Type B pancreatic cell (in vitro differentiated cells): ENCODE data around the gene PPP3CA. TPM values are rescaled to one million over a fixed set of nuclear protein-coding genes. Genes with fewer than 3 reads are reported as not detected.

ENCODE experiments used
- DNase-seq: peaks from one replicate; pipeline ENCODE4 v3.0.0; 2021; ENCODE audit warnings: mixed read lengths; ENCODE audit not compliant: unreplicated experiment; ENCODE audit errors: extremely low spot score
- H3K27ac Mint-ChIP-seq: 2 replicates; pipeline ENCODE4 v1.8.0; 2021; ENCODE audit warnings: mild to moderate bottlenecking, mixed read lengths
- H3K27me3 Mint-ChIP-seq: 2 replicates; pipeline ENCODE4 v1.8.0; 2021; ENCODE audit warnings: mixed read lengths
- H3K36me3 Mint-ChIP-seq: 2 replicates; pipeline ENCODE4 v1.8.0; 2021; ENCODE audit warnings: mixed read lengths
- H3K4me1 Mint-ChIP-seq: one replicate; pipeline ENCODE4 v1.8.0; 2021; ENCODE audit warnings: mixed read lengths; ENCODE audit not compliant: unreplicated experiment
- H3K4me3 Mint-ChIP-seq: 2 replicates; pipeline ENCODE4 v1.8.0; 2021; ENCODE audit warnings: mild to moderate bottlenecking, mixed read lengths
- H3K9me3 Mint-ChIP-seq: 2 replicates; pipeline ENCODE4 v1.8.0; 2021; ENCODE audit warnings: mixed read lengths
- total RNA-seq: library from RNA; stranded (reverse); gene quantifications from 2 replicates; pipeline ENCODE4 v1.2.1, GENCODE V29; 2021; ENCODE audit warnings: low replicate concordance
- TF ChIP-seq, protein P1 (sequence below): fragments of 200-600 bp; sonication (generic); conservative IDR thresholded peaks from 2 replicates; pipeline ENCODE4 v1.5.0; 2021; ENCODE audit warnings: antibody characterized with exemption, mild to moderate bottlenecking

The PPP3CA gene
- total RNA-seq, 1 donor from 2014 or later: 35.4 TPM

DNA sequence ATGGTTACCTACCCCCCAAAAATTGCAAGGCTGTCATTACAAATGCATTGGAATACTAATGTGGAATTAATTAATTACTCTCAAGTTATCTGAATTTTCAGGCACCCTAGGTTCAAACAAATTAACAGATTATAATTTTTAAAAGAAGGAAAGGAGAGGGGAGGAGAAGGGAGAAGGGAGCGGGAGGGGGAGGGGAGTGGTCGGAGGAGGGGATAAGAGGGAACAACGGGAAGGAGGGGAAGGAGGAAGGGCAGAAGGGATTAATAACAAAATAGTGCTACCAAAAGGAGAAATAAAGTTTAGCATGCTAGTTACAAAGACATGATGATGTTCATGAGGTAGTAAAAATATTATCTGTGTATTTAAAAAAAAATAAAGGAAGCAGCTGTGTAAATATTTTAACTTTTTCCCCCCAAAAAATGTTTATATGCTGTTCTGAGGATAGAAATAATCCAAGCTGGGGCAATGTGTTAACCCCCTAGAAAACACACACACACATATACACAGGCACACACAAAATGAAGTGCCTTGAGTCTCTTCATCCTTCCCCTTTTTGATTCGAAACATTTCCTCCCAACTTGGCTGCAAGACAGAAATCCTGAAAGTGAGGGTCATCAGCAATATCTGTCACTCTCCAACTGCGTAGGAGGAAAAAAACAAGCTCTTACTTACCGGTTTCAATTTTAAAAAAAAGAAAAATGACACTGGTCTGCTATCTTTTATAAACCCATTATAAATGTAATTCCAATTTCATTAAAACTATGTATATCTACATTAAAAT, 58.8 kb downstream of the PPP3CA start:
- no peak overlapping the region for H3K4me3 Mint-ChIP-seq
- no peak overlapping the region for H3K27ac Mint-ChIP-seq
- TF ChIP-seq, protein P1, sequence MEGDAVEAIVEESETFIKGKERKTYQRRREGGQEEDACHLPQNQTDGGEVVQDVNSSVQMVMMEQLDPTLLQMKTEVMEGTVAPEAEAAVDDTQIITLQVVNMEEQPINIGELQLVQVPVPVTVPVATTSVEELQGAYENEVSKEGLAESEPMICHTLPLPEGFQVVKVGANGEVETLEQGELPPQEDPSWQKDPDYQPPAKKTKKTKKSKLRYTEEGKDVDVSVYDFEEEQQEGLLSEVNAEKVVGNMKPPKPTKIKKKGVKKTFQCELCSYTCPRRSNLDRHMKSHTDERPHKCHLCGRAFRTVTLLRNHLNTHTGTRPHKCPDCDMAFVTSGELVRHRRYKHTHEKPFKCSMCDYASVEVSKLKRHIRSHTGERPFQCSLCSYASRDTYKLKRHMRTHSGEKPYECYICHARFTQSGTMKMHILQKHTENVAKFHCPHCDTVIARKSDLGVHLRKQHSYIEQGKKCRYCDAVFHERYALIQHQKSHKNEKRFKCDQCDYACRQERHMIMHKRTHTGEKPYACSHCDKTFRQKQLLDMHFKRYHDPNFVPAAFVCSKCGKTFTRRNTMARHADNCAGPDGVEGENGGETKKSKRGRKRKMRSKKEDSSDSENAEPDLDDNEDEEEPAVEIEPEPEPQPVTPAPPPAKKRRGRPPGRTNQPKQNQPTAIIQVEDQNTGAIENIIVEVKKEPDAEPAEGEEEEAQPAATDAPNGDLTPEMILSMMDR: no peak
- H3K27me3 Mint-ChIP-seq: no peaks in the 10 kb centered on the region
- no peaks in the 10 kb centered on the region for H3K36me3 Mint-ChIP-seq
- peaks cover 20% of the 10 kb centered on the region for H3K4me1 Mint-ChIP-seq
- H3K9me3 Mint-ChIP-seq: no peaks in the 10 kb centered on the region
- DNase-seq: no peak

DNA sequence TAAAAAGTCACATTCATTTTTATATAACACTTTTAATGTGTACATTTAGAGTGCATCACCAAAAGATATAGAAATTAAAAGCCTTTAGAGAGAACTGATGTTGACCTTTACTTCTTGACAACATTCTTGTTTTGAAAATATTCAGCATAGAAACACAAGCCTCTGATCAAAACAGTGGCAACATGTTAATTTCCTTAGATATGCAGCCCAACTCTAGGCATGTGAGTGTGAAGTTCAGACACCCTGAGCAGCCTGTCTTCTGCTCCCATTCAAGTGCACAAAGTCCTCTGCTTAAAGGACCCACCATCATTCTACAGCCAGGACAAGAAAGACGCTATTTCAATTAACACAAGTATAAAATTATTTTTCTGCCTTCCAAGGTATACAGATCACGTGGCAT, 60.0 kb downstream of the PPP3CA start:
- Mint-ChIP-seq H3K4me3 (no peak overlapping the region), H3K9me3 (no peaks in the 10 kb centered on the region), H3K4me1 (peaks cover 20% of the 10 kb centered on the region), H3K36me3 (no peaks in the 10 kb centered on the region), H3K27me3 (no peaks in the 10 kb centered on the region), H3K27ac (no peak overlapping the region)
- TF ChIP-seq, protein P1: no peak
- no peak for DNase-seq

DNA sequence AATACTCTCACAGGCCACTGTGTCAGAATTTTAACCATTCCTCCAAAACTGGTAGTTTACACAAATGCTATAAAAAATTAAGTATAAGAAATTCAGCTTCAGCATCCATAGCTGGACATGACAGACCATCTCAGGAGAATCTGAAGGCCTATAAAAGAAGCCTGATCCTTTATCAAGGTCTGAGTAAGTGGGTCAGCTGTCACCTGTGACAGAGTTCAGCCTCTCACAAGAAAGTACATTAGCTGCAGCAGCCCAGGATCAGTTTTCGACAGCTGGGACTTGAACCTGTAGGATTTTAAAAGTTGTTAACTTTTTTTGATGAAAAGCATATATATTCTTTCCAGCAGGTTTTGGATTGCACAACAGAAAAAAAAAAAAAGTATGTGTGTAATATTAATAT, 60.7 kb downstream of the PPP3CA start:
- no peak overlapping the region for H3K27ac Mint-ChIP-seq
- DNase-seq: no peak
- H3K4me1 Mint-ChIP-seq: peaks cover 20% of the 10 kb centered on the region
- H3K36me3 Mint-ChIP-seq: no peaks in the 10 kb centered on the region
- TF ChIP-seq, protein P1: no peak
- no peaks in the 10 kb centered on the region for H3K27me3 Mint-ChIP-seq
- H3K9me3 Mint-ChIP-seq: no peaks in the 10 kb centered on the region
- no peak overlapping the region for H3K4me3 Mint-ChIP-seq

DNA sequence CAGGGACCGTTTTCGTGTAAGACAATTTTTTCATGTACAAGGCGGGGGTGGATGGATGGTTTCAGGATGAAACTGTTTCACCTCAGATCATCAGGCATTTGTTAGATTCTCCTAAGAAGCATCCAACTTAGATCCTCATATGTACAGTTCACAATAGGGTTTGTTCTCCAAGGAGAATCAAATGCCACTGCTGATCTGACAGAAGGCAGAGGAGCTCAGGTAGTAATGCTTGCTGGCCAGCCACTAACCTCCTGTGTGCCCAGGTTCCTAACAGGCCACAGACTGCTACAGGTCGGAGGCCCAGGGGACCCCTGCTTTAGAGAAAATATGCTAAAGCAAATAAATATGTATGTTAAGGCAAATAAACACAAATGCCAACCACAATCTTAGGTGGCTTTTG, 61.3 kb downstream of the PPP3CA start:
- Mint-ChIP-seq H3K36me3 (no peaks in the 10 kb centered on the region), H3K4me3 (no peak overlapping the region), H3K27ac (no peak overlapping the region), H3K4me1 (peaks cover 18% of the 10 kb centered on the region), H3K9me3 (no peaks in the 10 kb centered on the region), H3K27me3 (no peaks in the 10 kb centered on the region)
- TF ChIP-seq, protein P1: no peak
- no peak for DNase-seq

DNA sequence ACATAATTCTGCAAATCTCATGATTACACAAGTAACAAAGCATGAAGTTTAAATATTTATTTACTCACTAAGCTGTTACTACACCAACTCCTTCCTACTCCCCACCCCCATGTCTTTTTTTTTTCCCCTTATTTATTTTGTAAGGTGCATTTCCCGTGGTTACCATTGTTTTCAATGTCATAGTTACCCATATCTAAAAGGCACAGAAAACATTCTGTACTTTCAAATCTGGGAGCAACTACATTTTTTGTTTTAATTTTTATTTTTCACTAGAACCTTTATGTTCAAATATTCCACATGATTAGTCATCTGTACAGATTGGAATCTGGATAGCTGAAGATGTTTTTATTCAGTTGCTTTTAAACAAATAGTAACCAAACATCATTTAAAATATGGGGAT, 62.8 kb downstream of the PPP3CA start:
- no peak overlapping the region for H3K27ac Mint-ChIP-seq
- H3K4me1 Mint-ChIP-seq: peaks cover 26% of the 10 kb centered on the region
- H3K9me3 Mint-ChIP-seq: peaks cover 6% of the 10 kb centered on the region
- no peaks in the 10 kb centered on the region for H3K27me3 Mint-ChIP-seq
- peaks cover 6% of the 10 kb centered on the region for H3K36me3 Mint-ChIP-seq
- no peak overlapping the region for H3K4me3 Mint-ChIP-seq
- DNase-seq: no peak
- TF ChIP-seq, protein P1: no peak
